ENCODE measurements around the gene FZD4.
"Not testable (repeated sequence)": the region's sequence is repeated elsewhere in the genome, so short reads cannot be mapped to it uniquely, and the experiment has no call there.

Gene FZD4

DNA sequence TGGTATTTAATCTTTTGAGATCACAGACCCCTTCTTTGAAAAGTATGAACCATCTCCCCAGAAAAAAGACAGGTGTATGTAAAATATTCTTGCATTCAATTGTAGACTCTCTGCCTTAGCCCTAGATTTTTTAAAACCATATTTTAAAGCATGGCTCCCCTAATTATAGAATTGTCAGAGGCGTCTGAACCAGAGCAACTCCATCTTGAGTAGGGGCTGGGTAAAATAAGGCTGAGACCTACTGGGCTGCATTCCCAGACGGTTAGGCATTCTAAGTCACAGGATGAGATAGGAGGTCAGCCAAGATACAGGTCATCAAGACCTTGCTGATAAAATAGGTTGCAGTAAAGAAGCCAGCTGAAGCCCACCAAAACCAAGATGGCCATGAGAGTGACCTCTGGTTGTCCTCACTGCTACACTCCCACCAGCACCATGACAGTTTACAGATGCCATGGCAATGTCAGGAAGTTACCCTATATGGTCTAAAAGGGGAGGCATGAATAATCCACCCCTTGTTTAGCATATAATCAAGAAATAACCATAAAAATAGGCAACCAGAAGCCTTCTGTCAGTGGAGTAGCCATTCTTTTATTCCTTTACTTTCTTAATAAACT lies 17.9 kb downstream of the FZD4 start:
- not testable (repeated sequence) for DNase-seq

DNA sequence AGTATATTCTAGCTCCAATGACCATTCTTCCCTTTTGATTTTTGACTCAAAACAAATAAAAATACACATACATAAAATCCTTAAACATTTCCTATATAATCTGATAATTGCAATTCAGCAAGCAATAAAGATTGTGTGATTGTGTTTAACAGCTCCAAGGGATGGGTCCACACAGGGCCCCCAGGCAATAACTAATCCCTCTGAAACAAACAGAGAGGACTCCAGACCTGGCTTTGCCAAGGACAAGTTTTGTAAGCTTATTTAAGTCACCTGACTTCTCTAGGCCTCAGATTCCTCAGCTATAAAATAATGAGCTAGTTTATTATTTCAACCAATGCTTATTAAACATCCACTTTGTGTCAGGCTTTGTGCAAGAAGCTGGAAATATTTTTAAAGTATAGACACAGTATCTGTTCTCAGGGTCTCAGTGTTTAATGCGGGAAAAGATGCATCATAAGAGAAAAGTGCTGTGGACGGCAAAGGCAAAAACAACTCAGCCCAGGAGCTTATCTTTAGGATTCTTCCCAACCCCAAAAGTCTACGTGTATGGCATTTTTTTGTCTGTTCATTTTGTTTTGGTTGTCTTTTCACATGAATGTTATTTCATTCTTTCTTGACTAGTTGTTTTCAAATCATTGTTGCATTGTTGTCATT lies 20.1 kb downstream of the FZD4 start:
- no peak for DNase-seq

DNA sequence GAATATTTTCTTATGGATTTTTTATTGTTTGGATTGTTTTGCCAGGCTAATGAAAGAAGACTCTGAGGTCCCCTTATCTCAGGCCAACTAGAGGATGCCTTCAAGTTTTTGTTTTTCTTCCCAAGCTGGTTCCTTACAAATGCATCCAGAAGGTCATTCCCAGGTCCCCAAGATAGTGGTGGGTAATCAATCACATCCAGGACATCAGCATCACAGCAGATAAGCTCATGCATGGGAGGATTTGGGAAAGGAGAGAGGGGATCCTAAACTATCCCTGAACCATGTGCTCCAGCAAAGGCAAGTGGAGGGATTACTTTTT lies 20.7 kb downstream of the FZD4 start:
- DNase-seq = no peak

DNA sequence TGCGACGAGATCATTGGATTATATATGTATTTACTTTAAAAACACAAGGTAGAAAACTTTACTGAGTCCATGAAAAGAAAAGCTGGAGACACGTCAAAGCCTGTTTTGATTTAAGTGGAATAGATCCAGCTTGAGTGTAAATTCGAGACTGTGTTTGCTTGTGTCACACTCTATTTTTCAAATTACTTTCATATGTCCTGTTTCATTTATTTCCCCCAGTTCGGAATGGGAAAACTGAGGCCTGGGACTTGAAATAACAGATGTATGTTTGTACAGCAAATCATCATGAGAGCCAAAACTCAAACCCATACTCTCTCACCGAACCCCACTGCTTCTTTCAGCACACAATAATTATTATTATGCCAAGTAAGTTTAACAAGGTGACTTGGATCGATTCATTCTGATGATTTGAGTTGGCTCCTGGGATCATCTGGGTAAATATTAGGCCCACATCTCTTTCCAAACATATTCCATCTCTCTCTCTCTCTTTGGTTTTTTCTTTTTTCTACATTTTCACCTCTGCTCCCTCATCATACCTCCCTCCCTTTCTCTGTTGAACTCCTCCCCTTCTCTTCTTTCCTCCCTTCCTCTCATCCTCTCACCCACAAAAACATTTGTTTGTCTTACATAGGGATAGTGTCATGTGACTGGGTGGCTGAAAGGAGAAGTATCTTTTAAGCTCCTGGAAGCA lies 21.2 kb downstream of the FZD4 start:
- no peak for DNase-seq

DNA sequence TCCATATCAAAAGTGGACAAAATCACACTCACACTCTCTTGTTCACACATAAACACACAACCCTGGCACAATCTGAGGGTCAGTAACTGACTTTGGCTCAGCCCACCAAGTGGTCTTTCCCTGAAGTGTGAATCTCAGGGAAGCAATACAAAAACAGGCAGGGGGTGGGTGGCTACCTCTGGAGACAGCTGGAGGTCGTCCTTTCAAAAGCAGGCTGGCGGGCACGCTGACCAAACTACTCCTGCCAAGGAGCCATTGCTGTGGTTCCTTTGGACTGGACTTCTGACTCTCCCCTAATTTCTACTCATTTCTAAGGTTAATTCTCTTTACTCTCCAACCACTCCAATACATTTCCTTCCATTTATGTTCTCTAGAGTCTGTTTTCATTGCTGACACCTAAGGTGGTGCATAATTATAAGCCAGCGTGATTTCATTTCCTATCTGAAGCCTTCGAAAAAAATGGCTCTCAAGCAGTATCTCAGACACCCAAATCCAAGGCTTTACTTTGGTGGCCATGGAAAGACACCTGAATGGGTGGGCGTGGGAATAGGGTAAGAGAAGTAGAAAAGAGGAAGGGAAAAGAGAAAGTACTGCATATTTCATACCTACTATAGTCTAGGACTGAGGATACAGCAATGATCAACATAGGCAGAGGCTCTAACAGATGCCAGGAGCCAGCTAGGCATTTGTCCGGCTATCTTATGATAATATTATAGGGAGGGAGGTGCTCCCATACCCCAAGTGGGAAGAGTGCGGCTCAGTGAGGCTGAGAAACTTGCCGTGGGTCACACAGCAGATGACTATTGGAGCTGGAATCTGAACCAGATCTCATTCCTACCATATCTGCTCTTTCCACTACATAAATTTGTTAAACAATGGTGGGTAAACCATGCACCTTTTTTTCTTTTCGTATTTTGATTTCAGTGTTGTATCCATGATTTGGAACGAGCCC lies 22.0 kb downstream of the FZD4 start:
- no peak for DNase-seq

DNA sequence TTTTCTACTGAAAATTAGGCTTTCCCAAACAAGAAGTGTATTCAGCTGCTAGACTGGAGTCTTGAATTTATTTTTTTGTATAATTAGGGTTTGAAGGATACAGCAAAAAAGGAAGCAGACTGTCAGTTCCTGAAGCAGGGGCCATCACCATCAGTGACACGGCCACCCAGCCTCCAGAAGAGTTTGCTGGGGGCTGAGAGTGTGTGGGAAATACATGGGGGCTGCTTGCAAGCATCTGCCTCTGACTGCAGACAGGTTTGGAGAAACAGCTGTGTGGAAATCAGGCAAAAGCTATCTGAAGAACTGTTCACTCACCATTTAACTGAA lies 23.0 kb downstream of the FZD4 start:
- DNase-seq = no peak

DNA sequence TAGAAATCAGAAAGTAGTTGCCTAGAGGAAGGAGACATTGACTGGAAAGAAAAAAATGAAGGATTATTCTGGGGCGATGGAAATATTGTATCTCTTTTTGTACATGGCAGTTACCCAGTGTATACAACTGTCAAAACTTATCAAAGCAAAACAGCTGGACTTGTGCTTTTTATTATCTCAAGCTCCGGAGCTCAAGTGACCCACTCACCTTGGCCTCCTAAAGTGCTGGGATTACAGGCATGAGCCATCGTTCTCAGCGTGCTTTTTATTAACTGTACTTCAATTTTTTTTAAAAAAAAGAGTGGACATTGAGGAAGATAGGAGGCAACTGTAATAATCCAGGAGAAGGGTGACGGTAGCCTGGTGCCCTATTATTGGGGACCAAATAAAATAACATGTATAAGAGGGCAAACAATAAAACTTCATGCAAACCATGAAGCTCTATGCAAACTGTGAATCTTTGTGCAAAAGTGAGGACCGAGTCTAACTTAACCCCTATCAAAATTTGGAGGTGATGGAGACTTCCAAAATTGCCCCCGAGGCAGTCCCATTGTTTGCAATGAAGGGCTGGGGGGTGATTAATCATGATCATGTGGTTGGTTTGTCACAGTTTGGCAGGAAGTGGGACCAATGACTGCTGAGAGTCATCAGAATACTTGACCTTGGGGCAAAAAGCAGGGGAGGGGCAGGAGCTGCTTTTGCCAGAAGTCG lies 23.5 kb downstream of the FZD4 start:
- DNase-seq = peak in 2 of 3 experiments; percentile 35 to 75

DNA sequence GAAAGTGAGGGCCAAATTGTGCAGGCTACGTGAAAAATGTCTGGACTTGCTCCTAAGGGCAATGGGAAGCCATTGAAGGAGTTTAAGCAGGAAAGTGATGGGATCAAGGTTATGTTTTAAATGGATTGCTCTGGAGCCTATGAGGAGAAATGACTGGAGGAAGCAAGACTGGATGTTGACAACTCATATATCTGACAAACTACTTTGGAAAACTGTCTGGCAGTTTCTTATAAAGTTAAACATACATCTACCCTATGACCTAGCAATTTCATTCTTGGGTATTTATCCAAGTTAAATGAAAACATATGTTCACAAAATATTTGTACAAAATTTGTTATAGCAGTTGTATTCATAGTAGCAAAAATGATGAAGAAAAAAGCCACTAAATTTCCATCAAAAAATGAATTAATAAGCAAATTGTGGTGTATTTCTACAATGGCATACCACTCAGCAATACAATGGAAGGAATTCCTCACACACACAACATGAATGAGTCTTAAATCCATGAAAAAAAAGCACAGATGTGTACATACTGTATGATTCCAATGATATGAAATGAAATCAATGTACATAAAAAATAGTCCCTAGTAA lies 24.1 kb downstream of the FZD4 start:
- no peak for DNase-seq

DNA sequence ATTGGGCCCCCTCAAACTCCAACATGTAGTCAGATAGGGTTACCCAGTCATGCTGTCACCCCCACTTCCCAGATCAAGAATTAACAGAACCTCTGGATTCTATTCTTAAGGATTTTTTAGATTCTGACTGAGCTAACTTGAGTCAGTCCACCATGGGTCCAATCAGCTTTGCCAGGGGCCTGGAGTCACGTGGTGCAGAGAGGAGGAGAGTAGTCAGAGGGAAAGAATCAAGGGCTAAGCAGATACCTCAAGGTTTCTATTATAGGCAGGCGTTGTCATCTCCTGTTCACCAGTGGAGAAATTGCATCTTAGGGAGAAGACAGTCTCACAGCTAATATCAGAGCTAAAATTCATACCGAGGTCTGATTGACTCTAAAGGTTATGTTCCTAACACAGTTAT lies 28.2 kb downstream of the FZD4 start:
- no peak for DNase-seq

DNA sequence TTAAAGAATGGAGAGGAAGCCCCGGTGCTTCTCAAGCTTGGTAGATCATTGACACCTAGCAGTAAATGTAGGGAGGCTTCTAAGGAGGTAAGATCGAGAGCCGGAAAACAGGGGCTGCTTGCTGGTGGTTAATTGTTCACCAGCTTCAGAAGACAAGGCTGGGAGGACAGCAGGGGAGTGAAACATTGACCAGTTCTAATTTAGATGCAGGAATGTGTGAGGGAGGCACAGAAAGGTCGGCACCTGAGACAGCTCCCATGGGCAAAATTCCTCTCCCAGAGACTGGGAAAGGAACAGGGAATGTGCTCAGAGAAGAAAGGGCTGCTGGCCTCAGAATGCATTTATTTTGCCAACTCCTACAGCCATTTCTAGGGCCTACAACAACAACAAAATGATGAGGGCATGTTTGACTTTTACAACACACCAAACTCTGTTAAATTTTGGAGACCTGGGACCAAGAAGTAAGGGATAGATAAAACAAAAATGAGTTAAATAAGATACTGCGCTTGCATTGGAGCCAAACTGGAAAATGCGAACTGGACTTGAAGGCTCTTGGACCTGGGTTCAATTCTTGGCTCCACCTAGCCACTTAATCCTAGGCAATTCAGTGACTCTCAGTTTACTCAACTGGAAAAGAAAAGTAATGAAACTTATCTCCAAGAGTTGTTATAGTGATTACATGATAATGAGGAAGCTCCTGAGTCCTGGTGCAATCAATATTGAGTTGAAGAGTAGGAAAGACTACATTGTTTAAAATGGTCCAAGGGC lies 31.0 kb downstream of the FZD4 start:
- no peak for DNase-seq

DNA sequence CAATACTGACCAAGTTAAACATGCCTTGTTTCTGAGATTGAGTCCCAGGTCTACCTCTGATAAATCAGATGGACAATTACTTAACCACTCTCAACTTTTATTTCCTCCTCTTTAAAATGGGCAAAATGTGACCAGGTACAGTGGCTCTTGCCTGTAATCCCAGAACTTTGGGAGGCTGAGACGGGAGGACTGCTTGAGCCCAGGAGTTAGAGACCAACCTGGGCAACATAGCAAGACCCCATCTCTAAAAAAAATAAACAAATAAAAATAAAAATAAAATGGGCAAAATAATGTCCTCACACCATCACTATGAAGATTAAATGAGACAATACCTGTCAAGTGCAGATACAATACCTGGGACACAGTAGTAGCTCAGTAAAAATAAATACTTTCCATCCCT lies 33.0 kb downstream of the FZD4 start:
- no peak for DNase-seq

DNA sequence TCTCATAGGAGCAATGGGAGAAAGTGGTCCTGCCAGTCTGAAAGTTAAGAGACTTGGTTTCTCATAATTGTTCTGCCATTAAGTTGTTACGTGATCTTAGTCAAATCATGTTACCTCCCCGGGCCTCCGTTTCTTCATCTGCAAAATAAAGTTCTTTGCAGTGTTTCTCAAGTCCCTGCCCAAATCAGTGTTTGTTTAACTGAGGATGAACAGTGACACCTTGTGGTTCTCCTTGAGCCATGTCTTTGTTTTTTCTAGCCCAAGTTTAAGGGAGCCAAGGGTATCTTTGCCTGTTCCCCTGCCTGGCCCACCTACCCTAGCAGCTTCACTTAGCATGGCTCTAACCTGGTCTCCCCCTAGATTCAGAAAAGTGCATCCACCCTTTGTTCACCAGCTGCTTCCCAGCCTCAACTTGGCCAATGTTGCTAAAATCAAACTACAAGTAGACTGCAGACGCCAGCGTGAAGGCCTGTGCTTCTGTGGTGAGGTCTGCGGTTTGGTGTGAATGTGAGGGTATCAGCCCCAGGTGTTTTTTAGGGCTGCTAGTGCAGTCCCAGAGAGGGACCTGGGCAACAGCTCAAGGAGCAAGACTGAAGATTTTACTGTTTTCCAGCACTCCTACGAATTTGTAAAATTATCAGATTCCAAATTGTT lies 35.5 kb downstream of the FZD4 start:
- DNase-seq = peak; percentile 29 to 76 (median 35)

DNA sequence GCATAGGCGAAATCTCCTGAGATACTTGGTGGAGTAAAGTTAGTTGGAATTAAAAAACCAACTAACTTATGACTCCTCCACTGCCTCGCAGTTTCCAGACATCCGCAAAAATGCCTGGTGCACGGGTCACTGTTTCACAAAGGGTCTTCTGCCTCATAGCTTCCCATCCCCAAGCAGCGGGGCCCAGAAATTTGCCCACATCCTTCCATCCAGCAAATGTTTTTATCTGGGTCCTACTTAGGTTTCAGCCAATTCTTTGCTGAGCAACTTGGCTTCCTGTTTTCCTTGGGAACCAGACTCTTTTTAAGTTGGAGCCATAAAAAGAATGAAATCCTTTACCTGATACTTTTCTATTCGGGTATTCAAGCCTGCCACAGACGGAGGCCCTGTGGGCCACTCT lies 36.2 kb downstream of the FZD4 start:
- no peak for DNase-seq

DNA sequence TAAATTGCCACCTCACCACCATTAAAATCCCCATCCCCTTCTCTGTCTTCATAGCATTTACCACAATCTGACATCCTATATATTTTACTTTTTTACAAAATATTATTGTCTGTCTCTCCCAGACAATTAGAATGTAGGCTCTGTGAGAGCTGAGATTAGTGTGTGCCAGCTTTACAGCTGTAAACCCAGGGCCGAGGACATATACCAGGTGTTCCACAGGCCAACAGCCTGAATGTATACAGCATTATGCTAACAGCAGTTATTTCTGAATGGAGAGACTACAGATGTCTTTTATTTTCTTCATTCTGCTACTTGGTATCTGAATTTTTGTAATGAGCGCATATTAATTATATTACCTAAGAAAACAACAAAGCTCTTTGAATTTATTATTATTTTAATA lies 36.7 kb downstream of the FZD4 start:
- no peak for DNase-seq

DNA sequence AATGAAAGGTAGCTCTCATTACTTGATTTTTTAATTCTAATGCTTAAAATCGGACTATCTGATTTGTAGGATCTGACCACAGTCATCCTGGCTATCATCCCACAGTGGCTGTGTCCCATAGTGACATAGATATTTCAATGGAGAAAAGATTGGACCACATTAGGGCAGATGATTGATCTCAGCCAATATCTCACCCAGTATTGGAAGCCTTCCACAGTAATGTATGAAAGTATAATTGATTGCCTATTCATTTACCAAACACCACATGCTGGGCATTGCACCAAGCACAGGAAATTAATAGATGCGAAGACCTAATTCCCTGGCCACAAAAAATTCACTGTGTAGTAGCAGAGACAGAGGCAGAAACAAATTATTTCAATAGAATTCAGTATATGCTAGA lies 37.6 kb downstream of the FZD4 start:
- no peak for DNase-seq

DNA sequence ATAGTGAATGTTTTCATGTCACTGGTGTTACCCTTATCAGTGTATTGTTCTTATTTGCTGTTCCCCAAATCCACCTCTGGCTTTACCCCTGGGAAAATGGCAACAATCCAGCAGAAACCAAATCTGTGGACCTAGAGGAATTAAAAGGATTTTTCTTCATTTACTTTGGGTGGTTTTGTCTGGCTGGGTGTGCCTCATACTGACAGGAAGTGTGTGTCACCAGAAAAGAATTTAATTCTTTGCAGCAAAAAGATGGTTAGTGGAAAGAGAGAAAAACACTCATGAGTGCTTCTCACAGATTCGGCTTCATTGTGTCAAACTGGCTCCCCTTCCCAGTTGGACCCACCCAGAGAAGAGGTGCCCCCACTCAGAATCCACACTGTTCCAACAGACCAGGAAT lies 38.9 kb downstream of the FZD4 start:
- no peak for DNase-seq

DNA sequence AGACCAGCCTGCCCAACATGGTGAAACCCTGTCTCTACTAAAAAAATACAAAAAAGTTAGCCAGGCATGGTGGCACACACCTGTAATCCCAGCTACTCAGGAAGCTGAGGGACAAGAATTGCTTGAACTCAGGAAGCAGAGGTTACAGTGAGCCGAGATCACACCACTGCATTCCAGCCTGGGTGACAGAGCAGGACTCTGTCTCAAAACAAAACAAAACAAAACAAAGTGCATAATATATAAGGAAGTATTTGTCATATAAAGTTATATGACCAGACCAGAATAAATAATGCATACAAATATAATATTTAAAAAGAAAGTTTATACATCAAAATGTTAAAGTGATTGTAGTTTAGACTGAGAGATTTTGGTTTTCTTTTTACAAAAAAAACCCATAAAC lies 39.3 kb downstream of the FZD4 start:
- DNase-seq = not testable (repeated sequence)

DNA sequence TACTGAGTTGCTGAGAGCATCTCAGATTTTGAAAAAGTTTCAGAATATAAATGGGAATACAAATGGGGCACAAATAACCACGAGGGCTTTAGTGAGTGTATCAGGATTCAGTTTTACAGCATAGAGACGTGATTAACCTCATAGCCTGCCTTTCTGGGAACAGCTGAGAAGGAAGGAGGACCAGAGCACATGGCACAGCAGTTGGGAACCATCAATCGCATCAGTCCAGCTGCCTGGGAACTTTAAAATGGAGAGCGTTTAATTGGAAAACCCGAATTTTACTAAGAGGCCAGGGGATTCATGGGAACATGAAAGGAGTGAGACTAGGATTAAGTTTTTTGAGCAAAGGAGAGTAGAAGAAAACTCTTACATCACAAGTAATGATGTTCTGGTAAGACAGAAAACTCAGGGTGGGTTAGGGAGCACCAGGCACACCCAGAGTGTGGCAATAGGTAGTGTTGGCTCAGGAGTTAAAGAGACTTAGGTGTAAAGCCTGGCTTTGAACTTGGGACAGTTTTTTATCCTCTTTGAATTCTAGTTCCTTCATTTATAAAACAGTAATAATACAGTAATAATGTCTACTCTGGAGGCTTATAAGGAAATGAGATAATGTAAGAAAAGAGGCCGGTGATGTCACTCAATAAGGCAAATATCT lies 40.2 kb downstream of the FZD4 start:
- no peak for DNase-seq

DNA sequence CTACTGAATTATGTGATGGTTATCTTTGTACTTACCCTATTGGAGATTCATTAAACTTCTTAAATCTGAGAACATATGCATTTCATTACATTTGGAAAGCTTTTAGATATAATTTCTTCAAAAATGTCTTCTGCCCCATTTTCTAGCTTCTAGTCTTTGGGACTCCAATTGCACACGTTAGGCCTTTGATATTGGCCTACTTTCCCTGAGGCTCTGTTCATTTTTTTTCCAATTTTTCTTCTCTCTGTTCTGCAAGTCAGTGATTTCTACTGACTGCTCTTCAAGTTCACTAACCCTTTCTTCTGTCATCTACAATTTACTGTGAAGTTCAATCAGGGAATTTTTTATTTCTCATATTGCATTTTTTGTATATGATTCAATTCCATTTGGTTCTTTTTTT lies 43.0 kb downstream of the FZD4 start:
- no peak for DNase-seq

DNA sequence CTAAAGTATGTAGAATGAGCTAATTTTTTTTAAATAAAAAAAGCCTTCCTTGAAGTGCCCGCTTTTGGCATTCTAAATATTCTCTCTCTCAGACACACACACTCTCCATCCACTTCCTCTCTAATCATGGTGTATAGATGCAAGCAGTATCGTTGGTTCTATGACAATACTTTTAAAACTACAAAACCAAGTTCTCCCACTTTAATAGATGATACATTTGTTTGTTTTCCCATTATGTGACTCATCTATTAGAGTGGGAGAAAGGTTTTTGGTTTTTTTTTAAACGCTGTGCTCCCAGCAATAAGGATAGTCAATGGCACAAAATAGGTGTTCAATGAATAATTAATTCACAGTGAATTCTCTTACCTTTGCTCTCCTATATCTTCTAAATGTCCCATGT lies 44.6 kb downstream of the FZD4 start:
- DNase-seq = no peak

DNA sequence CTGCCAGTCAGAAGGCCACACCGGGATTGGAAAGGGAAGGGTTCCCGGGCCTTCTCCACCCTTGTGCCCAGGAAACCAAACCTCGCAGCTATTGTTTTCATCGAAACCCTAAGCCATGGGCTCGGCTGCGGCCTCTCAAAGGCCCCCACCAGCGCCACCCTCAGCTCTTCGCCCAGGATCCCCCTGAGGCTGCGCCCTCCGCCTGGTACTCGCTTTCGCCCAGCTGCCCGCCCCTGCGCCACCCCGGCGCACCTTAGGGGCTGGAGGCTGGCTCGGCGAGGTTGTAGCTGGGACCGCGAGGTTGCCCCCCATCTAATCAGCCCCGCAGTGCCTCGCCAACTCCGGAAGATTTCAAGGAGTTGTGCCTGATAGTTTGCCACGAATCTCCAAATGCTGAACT lies 49.0 kb downstream of the FZD4 start:
- DNase-seq = no peak
